Mucosa of stomach (tissue), 1 donor: ENCODE results near the gene SLC12A7.
"Not testable (repeated sequence)": the region's sequence is repeated elsewhere in the genome, so short reads cannot be mapped to it uniquely, and the experiment has no call there.

Experiments used
- H3K27me3 ChIP-seq: one replicate; pipeline ENCODE4 v1.7.0; 2013; ENCODE audit warnings: mild to moderate bottlenecking, low read length; ENCODE audit not compliant: control insufficient read depth, insufficient read depth
- H3K36me3 ChIP-seq: one replicate; pipeline ENCODE4 v1.7.0; 2013; ENCODE audit warnings: low read length; ENCODE audit not compliant: control insufficient read depth, insufficient read depth
- H3K4me1 ChIP-seq: one replicate; pipeline ENCODE4 v1.7.0; 2013; ENCODE audit warnings: mild to moderate bottlenecking, low read length; ENCODE audit not compliant: control insufficient read depth, insufficient read depth
- H3K4me3 ChIP-seq: one replicate; pipeline ENCODE4 v1.7.0; 2013; ENCODE audit warnings: low read length
- H3K9ac ChIP-seq: one replicate; pipeline ENCODE4 v1.7.0; 2013; ENCODE audit warnings: mild to moderate bottlenecking, low read length, moderate library complexity
- H3K9me3 ChIP-seq: one replicate; pipeline ENCODE4 v1.7.0; 2013; ENCODE audit warnings: mild to moderate bottlenecking, low read length, moderate library complexity; ENCODE audit not compliant: control insufficient read depth
- donor health status: Pancreatic carcinoma.

The SLC12A7 gene

GRCh38 chr5:1083823-1084605 is 27.8 kb downstream of the SLC12A7 start:
- peaks cover 18% of the 10 kb centered on the region for H3K36me3 ChIP-seq
- no peaks in the 10 kb centered on the region for H3K9me3 ChIP-seq
- peaks cover 2% of the 10 kb centered on the region for H3K4me1 ChIP-seq
- H3K4me3 ChIP-seq = no peak overlapping the region
- no peaks in the 10 kb centered on the region for H3K27me3 ChIP-seq
- H3K9ac ChIP-seq = no peak overlapping the region

GRCh38 chr5:1083026-1083425 is 28.8 kb downstream of the SLC12A7 start:
- peaks cover 13% of the 10 kb centered on the region for H3K36me3 ChIP-seq

GRCh38 chr5:1081519-1081918 is 30.3 kb downstream of the SLC12A7 start:
- H3K9me3 ChIP-seq = no peaks in the 10 kb centered on the region
- H3K4me3 ChIP-seq = no peak overlapping the region
- H3K9ac ChIP-seq = no peak overlapping the region
- H3K4me1 ChIP-seq = no peaks in the 10 kb centered on the region
- peaks cover 4% of the 10 kb centered on the region for H3K36me3 ChIP-seq
- H3K27me3 ChIP-seq = no peaks in the 10 kb centered on the region

More at GRCh38 chr5:1083026-1083425, 28.8 kb downstream of the SLC12A7 start:
- not testable (repeated sequence) for H3K4me1 ChIP-seq, H3K4me3 ChIP-seq, H3K27me3 ChIP-seq, H3K9ac ChIP-seq, H3K9me3 ChIP-seq

GRCh38 chr5:1080432-1080831 is 31.4 kb downstream of the SLC12A7 start:
- no peaks in the 10 kb centered on the region for H3K4me1 ChIP-seq
- no peaks in the 10 kb centered on the region for H3K27me3 ChIP-seq
- H3K4me3 ChIP-seq = no peak overlapping the region
- no peaks in the 10 kb centered on the region for H3K36me3 ChIP-seq
- H3K9ac ChIP-seq = no peak overlapping the region
- H3K9me3 ChIP-seq = no peaks in the 10 kb centered on the region

- H3K36me3 ChIP-seq = no peaks in the 10 kb centered on the region
- no peaks in the 10 kb centered on the region for H3K27me3 ChIP-seq
- H3K4me1 ChIP-seq = no peaks in the 10 kb centered on the region
- no peaks in the 10 kb centered on the region for H3K9me3 ChIP-seq
- no peak overlapping the region for H3K4me3 ChIP-seq
- no peak overlapping the region for H3K9ac ChIP-seq
These were observed 31.9 kb downstream of the SLC12A7 start for GRCh38 chr5:1079961-1080360.

GRCh38 chr5:1079486-1079885 is 32.4 kb downstream of the SLC12A7 start:
- H3K27me3 ChIP-seq = no peaks in the 10 kb centered on the region
- no peaks in the 10 kb centered on the region for H3K4me1 ChIP-seq
- H3K9me3 ChIP-seq = no peaks in the 10 kb centered on the region
- H3K4me3 ChIP-seq = no peak overlapping the region
- no peak overlapping the region for H3K9ac ChIP-seq
- H3K36me3 ChIP-seq = no peaks in the 10 kb centered on the region

GRCh38 chr5:1078851-1079250 is 33.0 kb downstream of the SLC12A7 start:
- H3K27me3 ChIP-seq = no peaks in the 10 kb centered on the region
- no peaks in the 10 kb centered on the region for H3K4me1 ChIP-seq
- no peak overlapping the region for H3K4me3 ChIP-seq
- no peaks in the 10 kb centered on the region for H3K9me3 ChIP-seq
- no peak overlapping the region for H3K9ac ChIP-seq
- no peaks in the 10 kb centered on the region for H3K36me3 ChIP-seq

GRCh38 chr5:1078206-1078605 is 33.7 kb downstream of the SLC12A7 start:
- no peaks in the 10 kb centered on the region for H3K36me3 ChIP-seq
- H3K27me3 ChIP-seq = no peaks in the 10 kb centered on the region
- H3K9me3 ChIP-seq = no peaks in the 10 kb centered on the region

GRCh38 chr5:1077491-1078020 is 34.3 kb downstream of the SLC12A7 start:
- Histone ChIP-seq H3K27me3 (no peaks in the 10 kb centered on the region), H3K9me3 (no peaks in the 10 kb centered on the region), H3K9ac (no peak overlapping the region), H3K36me3 (no peaks in the 10 kb centered on the region), H3K4me1 (no peaks in the 10 kb centered on the region), H3K4me3 (no peak overlapping the region)

More at GRCh38 chr5:1078206-1078605, 33.7 kb downstream of the SLC12A7 start:
- Histone ChIP-seq H3K4me3 (no peak overlapping the region), H3K9ac (no peak overlapping the region), H3K4me1 (no peaks in the 10 kb centered on the region)

- Histone ChIP-seq H3K4me1 (no peaks in the 10 kb centered on the region), H3K9me3 (no peaks in the 10 kb centered on the region), H3K36me3 (no peaks in the 10 kb centered on the region)
These were observed 34.8 kb downstream of the SLC12A7 start for GRCh38 chr5:1077026-1077425.

GRCh38 chr5:1076406-1076805 is 35.5 kb downstream of the SLC12A7 start:
- no peaks in the 10 kb centered on the region for H3K9me3 ChIP-seq
- no peaks in the 10 kb centered on the region for H3K4me1 ChIP-seq
- H3K36me3 ChIP-seq = no peaks in the 10 kb centered on the region
- H3K27me3 ChIP-seq = no peaks in the 10 kb centered on the region
- no peak overlapping the region for H3K9ac ChIP-seq
- H3K4me3 ChIP-seq = no peak overlapping the region

More at GRCh38 chr5:1077026-1077425, 34.8 kb downstream of the SLC12A7 start:
- Histone ChIP-seq H3K9ac (no peak overlapping the region), H3K27me3 (no peaks in the 10 kb centered on the region), H3K4me3 (no peak overlapping the region)

GRCh38 chr5:1075931-1076330 is 35.9 kb downstream of the SLC12A7 start:
- H3K27me3 ChIP-seq = no peaks in the 10 kb centered on the region
- H3K9ac ChIP-seq = no peak overlapping the region
- no peak overlapping the region for H3K4me3 ChIP-seq
- no peaks in the 10 kb centered on the region for H3K4me1 ChIP-seq
- H3K36me3 ChIP-seq = no peaks in the 10 kb centered on the region
- H3K9me3 ChIP-seq = no peaks in the 10 kb centered on the region
